CD4-positive, alpha-beta T cell treated with Interleukin-15 for 1 hour (primary cell): ENCODE measurements around the gene MAPK12.

Experiments
- DNase-seq: peaks from one replicate; pipeline ENCODE4 v3.0.0-alpha.2; 2020

MAPK12 gene

DNA sequence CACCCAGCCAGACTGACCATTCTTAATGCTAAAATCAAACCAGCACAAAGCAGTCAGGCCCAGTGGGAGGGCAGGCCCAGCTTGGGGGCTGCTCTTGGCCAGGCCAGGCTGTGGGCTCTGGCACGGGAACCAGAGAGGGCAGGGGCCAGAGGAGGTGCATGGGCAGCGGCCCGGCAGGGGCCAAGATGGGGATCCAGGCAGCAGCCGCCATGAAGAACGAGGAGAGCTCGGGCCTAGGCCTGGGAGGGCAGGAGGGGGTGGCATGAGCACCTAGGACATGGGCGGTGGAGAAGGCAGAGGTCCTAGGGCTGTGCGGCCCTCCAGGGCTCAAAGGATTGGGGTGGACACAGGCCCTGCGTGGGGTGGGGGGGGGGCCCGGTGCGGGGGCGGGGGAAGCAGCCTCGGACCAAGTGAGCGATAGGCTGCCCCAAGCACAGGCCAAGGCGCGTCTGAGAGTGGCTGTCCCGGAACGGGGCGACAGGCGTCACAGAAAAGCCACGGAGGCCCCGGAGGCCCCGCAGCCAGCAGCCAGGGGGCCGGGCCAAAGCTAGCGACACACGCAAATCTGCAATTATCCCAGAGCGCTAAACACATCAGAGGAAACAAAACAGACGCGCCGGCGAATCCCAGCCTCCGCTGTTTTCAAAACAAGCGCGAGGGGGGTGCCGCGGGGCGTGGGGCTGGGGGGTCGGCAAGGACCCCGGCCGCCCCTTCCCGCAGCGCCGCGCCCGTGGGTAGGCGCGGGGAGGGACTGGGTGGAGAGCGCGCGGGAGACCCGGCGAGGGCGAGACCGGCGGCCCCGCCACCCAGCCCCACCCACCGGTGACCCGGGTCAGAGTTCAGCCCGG is 37.7 kb upstream of the MAPK12 start:
- DNase-seq: no peak

DNA sequence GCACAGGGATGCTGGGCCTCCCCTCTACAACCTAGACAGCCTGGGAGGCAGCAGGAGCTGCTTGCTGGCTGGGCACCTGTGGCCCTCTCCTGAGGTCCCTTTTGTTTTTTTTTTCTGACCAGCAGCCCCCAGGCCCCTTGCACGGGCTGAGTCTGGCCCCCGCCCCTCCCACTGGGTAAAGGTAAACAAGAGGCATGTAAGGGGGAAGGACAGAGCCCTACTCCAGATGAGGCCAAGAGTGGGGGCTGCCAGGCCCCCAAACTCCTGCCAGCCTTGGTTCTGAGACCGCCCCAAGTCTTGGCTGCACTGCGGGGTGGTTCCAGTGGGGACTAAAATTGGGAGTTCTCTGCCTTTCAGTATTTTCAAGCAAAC is 36.8 kb upstream of the MAPK12 start:
- DNase-seq: no peak

DNA sequence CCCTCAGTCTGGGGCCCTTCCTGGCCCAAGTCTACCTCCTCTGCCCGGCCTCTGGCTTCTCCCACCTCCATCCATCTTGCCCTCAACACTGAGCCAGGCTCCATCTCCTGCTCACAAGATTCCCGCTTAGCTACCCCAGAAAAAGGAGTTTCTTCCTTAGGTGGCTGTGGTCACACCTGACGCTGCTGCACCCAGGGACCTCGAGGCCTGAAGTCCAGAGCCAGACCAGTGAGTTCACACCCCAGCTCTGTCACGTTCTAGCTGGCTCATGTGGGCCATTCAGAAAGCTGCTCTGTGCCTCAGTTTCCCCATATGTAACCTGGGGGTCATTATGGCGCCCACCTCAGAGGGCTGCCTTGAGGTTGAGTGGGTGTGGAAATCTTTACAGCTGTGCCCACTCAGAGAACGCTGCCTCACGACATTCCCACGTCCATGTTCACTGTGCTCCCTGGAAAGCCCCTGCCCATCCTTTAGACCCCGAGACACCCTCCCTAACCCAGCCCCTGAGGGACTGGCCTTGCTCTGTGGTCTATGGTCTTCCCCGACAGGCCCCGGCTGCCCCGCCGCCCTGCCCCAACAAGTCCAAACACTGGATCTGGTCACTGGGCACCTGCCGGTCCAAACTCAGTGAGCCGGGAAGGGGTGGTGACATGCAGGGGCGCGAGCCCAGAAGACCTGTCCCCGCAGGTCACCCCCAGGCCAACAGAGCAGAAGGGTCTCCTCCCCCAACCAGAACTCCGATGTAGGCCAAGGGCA is 36.2 kb upstream of the MAPK12 start:
- no peak for DNase-seq

DNA sequence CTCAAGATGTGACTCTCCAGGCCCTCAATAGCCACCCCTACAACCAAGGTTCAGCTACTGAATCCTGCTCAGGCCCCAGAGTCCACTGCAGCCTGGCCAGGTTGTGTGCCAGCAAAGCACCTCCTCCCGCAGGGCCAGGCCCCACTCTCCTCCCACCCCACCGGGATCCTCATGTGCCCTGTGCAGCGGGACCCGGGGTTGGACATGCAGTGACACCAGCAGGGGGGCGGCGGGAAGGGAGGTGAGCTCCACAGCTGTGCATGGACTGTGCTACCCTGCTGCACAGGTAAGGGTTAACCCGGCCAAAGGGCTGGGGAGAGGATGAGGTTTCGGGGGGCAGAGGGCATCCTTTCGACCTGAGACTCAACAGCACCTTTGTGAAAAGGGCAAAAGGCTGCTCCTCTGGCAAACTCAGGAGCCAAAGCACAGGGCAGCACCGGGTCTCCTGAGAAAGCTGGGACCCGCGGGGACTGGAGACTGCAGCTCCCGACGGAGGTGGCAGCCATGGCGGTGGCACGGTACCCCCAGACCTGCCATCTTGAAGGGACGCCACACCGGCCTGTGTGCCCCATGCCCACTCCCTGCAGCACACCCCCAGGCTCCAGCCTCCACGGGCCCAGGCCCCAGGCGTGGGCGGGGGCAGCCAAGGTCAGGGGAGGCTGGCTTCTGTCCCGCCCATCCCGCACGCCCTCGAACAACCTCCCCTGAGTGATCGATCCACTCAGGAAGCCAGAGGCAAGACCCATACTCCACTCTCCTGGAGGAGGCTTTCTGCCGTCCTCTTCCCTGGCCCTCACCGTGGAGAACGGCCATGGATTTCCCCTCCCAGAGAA is 35.4 kb upstream of the MAPK12 start:
- DNase-seq: no peak

DNA sequence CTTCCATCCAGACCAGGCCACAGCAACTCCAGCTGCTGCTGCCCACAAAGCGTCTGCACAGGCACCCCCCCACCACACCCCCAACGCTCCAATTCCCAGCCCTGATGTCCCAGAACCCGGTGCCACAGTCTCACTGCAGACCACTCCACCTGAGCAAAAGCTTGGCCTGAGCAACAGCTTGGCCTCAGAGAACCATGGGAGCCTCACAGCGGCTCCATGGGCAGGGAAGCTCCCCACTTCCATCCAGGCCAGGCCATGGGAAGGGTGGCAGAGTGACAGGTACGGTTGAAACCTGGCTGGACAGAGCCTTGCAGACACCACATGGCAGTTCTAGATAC is 32.8 kb upstream of the MAPK12 start:
- DNase-seq: no peak

GRCh38 chr22:50293441-50294318 is 32.2 kb upstream of the MAPK12 start:
- DNase-seq: peak; percentile 42

DNA sequence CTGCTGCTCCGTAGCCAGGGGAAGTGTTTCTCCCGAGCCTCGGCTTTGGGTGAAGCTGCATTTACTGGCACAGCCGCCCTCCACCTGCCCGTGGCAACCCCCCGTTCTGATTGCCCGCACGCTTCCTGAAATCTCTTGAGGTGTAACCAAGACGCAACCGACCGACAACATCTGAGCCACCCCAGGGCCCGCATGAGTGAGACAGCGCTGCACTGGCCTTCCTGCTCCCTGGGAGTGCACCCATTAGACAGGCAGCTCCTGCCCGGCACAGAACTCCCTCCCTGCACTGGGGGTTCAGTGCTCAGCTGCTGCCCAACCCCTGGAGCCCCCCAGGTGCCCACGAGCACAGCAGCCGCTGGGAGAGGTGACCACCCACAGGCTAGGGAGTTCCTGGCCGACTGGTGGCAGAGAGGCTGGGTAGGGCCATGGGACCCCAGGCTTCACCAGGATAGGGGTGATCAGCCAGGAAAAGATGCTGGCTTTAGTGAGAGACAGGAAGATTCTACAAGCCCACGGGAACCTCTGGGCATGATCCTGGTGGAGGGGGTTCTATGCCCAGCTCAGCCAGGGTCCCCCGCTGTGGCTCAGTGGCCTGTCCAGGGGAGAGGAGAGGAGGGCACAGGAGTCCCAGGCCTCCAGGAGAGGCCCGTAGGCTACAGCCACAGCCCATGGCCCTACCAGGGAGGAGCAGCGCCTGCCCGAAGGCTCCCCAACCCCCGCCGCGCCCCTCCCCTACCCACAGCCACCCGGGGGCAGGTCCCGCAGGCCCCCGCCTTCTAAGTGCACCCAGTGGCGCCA is 31.4 kb upstream of the MAPK12 start:
- DNase-seq: peak; percentile 42

GRCh38 chr22:50289942-50290630 is 28.6 kb upstream of the MAPK12 start:
- DNase-seq: no peak

DNA sequence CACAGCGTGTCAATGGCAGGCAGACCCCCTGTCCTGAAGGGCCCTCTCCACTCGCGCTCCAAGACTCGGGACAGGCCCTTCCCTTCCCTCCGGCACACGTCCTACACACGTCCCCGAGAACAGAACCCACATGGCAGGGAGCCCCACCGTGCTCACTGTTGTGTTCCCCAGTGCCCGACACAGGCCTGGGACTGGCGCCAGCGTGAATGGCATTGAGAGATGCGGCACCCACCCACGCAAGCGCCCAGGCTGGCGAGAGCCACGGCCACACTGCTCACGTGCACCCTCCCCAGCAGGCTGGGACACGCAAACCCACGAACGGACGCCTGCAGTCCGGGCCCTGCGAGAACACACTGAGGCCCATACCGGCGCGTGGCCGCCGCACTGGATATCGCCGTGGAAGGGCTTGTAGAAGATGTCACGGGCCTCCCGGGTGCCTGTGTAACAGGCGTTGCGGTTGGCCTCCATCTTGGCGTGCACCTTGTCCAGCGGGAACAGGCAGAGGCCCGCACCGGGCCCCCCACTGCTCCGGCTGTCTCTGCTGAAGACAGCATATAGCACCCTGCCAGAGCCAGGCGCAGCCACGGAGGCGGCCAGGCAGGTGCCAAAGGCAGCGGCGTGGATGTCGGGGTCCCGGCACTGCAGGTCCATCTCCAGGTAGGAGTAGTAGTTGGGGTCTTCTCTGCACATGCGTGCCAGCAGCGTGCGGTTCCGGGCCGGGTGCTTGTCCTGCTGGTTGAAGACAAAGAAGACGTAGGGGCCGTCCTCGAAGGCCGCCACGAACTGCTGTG is 27.9 kb upstream of the MAPK12 start:
- no peak for DNase-seq

DNA sequence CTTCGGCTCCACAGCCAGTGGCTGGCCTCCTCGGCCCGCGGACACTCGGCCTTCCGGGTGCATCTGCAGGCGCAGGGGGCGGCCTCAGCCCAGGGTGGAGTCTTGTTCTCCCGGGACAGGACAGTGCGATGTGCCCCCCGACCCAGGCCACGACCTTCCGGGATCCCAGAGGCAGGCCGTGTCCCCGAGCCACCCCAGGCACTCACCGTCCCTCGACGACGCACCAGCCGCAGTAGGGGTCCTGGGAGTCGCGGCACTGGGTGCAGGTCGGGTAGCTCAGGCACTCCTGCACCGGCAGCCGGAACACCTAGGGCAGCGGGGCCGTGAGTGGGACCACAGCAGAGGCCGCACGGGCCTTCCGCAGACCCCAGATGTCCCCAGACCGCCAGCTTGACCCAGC is 26.2 kb upstream of the MAPK12 start:
- DNase-seq: no peak

DNA sequence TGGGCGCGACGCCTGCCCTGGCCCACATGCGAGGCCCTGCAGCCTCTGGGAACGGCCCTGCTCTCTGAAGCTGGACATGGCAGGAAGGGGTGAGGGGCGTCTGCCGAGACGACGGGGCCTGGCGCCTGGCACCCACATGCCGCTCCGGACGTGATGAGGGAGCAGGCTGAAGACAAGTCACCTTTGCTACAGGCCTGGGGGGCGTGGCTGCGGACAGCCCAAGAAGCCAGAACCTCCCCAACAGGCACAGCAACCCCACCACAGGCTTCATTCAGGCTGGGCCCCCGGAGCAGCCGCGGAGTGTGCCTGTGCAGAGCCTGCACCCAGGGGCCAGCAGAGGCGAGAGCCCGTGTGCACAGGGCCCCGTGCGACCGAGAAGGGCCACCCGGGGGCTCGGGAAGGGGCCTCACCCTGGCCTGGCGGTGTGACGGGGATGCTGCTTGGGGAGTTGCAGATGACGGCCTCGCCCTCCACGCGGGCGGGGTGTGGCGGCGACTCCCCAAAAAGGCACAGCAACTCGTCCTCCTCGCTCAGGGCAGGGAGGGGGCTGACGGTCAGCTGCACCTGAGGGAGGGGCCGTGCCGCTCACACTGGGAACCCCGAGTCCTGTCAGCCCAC is 25.3 kb upstream of the MAPK12 start:
- DNase-seq: no peak

GRCh38 chr22:50286275-50286674 is 24.8 kb upstream of the MAPK12 start:
- DNase-seq: no peak

DNA sequence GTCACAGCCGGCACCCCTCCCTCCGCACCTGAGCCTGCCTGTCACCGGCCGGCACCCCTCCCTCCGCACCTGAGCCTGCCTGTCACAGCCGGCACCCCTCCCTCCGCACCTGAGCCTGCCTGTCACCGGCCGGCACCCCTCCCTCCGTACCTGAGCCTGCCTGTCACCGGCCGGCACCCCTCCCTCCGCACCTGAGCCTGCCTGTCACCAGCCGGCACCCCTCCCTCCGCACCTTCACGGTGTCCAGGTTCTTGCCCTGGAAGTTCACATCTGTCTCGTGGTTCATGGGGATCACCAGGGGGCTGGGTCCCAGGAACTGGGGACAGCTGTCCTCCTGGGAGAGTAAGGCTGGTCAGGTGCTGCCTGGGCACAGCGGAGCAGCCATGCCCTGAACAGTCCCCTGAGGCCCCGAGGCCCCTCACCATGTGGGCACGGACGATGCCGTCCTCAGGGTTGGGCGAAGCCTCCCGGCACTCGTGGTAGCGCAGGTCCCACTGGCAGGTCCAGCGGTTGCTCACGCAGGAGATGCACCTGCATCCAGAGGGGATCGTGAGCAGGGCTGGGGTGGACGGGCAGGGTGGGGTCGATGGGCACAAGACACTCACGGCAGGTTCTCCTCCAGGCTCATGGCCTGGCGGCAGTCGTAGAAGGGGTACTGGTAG is 24.2 kb upstream of the MAPK12 start:
- DNase-seq: no peak

GRCh38 chr22:50284479-50284878 is 23.0 kb upstream of the MAPK12 start:
- no peak for DNase-seq

DNA sequence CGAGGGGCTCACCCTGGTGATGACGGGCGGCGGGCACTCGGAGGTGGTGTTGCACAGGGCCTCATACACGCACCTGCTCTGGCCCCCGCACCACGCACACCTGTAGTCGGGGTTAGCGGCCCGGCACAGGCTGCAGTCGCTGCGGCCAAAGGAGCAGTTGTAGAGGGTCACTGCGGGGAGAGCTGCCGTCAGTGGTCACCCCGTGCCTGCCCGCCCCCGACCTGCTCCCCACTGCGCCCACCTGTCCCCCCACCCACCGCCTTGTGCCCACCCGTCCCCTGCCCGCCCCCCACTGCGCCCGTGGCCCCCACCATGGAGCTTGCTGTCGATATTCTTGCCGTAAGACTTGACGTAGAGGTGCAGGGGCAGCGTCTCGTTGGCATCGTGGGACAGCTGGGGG is 22.3 kb upstream of the MAPK12 start:
- DNase-seq: no peak

DNA sequence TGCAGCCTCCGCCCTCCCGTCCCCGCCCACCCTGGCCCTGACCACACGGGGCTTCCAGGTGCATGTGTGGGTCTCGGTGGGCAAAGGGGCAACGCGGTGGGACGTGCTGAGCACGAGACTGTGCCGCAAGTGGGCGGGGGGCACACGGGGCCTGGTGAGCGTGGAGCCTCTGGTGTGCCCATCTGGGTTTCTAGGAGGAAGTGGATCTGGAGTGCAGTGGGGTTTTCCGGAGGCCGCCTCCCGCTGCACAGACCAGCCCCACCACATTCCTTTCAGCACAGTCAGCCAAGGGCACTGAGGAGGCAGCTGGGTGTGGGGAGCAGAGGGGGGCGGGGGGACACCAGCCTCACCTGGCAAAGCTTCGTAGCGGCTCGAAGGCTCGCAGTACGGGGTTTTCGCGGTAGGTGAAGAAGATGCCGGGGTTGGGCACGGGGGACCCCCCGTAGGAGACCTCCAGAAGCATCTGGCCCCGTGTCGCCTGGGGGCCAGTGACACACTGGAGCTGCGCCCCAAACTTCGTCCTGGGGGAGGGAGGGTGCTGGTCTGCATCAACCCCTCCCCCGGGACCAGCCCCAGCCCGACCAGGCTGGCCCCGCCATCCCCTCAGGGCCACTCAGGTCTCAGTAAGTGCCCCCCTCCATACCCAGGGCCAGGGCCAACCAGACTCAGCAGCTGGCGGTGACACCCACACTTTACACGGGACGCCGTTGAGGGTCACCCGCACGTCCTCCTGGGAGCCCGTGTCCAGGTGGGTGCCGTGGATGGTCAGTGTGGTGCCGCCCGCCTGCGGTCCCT is 21.1 kb upstream of the MAPK12 start:
- no peak for DNase-seq

- DNase-seq: no peak
These were observed 20.5 kb upstream of the MAPK12 start for GRCh38 chr22:50281957-50282356.

GRCh38 chr22:50281384-50281760 is 19.9 kb upstream of the MAPK12 start:
- DNase-seq: no peak
